ENCODE measurements around the gene DDX31.
A peak's percentile ranks its signal among the peaks of the same experiment; 100 is the strongest.
"Not testable (repeated sequence)": the region's sequence is repeated elsewhere in the genome, so short reads cannot be mapped to it uniquely, and the experiment has no call there.

The DDX31 gene

DNA sequence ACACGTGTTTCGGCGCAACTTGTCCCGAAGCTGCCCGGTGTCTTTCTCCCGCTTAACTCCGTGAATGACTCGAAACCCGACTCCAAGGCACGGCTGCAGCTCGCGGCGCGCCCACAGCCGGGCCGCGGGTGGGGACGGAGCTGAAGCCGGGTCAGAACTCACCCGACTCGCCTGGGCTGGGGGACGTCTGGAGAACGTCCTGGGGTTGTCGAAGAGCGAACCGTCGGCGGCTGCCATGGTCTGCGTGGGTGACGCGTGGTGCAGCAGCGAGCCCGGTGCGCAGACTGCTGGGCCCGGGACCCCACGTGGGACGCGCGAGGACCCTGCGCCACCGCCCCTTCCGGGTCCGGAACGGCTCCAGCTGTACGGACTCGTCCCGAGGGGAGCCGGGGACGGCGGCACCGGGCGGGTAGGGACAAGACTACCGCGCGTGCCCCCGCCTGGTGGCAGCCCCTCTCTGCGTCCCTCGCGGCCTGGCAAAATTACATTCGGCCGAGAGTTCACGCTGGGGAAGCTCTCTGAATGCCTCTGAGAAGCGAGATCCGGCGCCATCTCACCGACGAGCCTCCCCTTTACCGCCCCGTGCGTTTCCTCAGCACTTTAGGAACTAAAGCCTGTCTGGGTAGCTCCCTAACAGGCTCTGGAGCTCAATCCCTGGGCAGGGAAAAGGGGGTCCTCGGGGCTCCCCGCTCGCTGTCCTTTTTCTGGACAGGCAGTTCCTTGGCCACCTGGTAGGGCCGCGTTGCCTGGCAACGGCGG, at the start of gene DDX31:
Gene DDX31 (minus strand): TSS at position 286 of the 759 bp plus-strand sequence. CDS start 49 bp downstream, at position 237.
- peak; percentile 88 for DNase-seq

DNA sequence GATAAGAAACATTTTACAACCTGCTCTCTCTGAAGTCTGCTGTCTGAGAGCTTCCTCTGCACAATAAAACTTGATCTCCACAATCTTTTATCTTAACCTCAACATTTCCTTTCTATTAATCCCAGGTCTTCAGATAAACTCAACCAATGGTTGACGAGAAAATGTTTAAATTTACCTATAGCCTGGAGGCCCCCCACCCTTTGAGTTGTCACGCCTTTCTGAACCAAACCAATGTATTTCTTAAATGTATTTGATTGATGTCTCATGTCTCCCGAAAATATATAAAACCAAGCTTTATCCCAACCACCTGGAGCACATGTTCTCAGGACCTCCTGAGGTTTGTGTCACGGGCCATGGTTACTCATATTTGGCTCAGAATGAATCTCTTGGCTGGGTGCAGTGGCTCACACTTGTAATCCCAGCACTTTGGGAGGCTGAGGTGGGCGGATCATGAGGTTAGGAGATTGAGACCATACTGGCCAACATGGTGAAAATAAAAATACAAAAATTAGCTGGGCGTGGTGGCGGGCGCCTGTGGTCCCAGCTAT, 48.7 kb upstream of the DDX31 start:
- DNase-seq = not testable (repeated sequence)

GRCh38 chr9:132717326-132717945, 47.7 kb upstream of the DDX31 start:
- DNase-seq = no peak

GRCh38 chr9:132716007-132716406, 46.2 kb upstream of the DDX31 start:
- DNase-seq = no peak

DNA sequence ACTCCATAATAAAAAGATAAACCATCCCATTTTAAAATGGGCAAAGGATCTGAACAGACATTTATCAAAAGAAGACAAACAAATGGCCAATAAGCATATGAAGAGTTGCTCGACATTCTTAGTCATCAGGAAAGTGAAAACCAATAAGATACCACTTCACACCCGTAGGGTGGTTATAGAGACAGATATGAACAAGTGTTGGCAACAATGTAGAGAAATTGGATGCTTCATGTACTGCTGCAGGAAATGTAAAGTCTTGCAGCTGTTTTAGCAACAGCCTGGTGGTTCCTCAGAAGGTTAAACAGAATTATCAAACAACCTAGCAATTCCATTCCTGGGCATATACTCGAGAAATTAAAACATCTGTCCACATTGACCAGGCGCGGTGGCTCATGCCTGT, 43.0 kb upstream of the DDX31 start:
- DNase-seq = no peak

GRCh38 chr9:132711846-132712245, 42.1 kb upstream of the DDX31 start:
- no peak for DNase-seq

DNA sequence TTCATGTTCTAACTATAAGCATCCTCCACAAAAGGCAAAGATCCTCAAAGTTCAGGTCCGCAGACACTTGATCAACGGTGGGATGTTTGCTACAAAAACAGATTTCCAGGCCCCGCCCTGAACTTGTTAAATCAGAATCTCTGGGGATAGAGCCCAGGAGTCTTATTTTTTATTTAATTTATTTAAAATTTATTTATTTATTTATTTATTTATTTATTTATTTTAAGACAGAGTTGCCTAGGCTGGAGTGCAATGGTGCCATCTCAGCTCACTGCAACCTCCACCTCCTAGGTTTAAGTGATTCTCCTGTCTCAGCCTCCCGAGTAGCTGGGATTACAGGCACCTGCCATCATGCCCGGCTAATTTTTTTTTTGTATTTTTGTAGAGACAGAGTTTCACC, 41.4 kb upstream of the DDX31 start:
- DNase-seq = not testable (repeated sequence)

- DNase-seq = no peak
Measured at GRCh38 chr9:132710333-132710732, 40.5 kb upstream of the DDX31 start.

- DNase-seq = no peak
Measured at GRCh38 chr9:132708769-132709430, 39.1 kb upstream of the DDX31 start.

GRCh38 chr9:132708239-132708638, 38.5 kb upstream of the DDX31 start:
- no peak for DNase-seq

GRCh38 chr9:132703336-132703735, 33.6 kb upstream of the DDX31 start:
- DNase-seq = no peak

- no peak for DNase-seq
Measured at GRCh38 chr9:132702254-132702653, 32.5 kb upstream of the DDX31 start.

DNA sequence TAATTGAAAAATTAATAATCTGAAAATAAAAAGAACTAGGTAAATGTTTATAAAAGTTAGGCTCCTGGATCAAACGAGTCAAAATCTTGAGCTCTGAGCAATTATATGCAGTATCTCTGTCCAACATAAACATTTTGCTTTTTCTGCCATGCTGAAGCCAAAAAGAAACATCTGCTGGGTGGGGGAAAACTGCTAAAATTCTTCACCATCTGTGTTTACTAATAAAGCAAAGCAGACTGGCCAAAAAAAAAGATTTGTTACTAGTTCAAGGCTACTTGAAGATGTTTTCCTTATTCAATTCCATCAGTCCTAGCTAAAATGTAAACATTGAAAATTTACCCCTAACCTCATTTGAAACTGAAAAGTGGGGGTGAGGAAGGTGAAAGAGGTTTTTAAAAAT, 30.2 kb upstream of the DDX31 start:
- no peak for DNase-seq

GRCh38 chr9:132698989-132699388, 29.2 kb upstream of the DDX31 start:
- DNase-seq = no peak

DNA sequence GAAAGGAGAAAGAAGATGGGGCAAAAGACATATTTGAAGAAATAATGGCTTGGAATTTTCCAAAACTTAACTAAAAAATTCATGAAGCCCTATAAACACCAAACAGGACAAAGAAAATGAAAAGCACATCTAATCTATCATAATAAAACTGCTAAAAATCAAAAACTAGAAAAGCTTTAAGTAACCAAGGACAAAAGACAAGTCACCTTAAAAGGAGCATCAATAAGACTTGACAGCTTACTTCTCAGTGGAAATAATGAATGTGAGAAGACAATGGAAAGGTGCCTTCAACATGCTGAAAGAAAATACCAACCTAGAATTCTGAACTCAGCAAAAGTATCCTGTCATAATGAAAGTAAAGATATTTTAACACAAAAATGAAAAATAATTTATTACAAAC, 27.4 kb upstream of the DDX31 start:
- DNase-seq = no peak

GRCh38 chr9:132694144-132694543, 24.4 kb upstream of the DDX31 start:
- no peak for DNase-seq

- DNase-seq = no peak
Measured at GRCh38 chr9:132690696-132691095, 20.9 kb upstream of the DDX31 start.

DNA sequence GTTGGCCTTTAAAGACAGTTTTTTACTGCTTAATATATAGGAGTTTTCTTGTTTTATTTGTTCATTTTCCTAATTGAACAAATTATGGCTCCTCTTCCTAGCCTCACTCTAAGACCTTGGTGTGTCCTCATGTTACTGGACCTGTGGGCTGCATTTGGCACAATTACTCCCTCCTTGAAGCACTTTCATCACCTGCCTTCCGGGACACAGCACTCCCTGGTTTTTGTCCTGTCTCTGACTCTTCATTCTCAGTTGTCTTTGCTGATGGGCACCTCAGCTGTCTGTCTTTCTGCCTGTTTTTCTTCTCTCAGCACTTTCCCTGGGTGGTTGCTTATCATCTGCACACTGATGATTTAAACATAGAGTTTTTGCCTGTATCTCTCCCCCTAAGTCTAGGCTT, 14.1 kb upstream of the DDX31 start:
- DNase-seq = no peak

DNA sequence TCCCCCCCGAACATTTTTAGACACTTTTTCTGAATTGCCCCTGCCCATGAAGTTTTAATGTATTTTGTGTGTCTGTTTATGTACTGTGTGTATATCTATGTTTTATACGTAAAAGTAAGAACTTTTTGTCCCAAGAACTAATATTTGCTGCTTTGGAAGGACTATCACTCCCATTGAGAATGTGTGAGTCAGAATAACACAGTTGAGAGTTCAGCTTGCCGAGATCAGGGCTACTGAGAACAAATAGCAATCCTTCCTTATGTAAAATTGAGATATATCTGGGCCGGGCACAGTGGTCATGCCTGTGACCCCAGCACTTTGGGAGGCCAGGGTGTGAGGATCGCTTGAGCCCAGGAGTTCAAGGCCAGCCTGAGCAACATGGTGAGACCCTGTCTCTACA, 11.8 kb upstream of the DDX31 start:
- DNase-seq = no peak

DNA sequence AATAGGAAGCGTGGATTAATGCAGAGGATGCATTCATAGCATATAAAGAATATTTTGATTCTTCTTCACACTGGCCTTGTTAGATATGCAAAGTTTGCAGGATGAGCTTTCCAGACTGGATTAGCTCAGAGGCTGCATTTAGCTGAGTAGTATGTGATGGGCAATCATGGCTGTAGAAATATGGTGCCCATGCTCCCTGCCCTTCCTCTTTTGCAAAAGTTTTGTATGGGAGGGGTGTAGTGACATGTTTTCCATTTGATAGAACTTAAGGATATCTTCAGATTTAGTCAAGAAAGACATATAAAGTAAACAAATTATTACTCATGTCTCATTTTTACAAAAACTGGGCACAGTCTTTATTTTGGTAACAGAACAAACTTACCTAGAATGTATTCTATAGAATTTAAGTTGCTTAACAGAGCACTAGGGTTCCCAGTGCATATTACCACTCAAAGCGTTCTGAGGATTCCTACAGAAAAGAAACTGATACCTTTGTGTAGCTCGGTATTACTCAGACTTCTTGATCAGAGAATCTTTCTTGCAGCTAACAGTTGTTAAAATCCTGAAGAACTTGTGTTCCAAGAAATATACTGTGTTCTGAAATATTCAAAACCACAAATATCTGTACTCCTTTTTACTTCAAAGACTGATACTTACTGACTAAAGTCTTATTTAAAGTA, 10.3 kb upstream of the DDX31 start:
- no peak for DNase-seq

GRCh38 chr9:132677976-132678375, 8.2 kb upstream of the DDX31 start:
- DNase-seq = no peak

- DNase-seq = no peak
Measured at GRCh38 chr9:132674485-132674884, 4.7 kb upstream of the DDX31 start.

- no peak for DNase-seq
Measured at GRCh38 chr9:132673355-132673754, 3.6 kb upstream of the DDX31 start.

- no peak for DNase-seq
Measured at GRCh38 chr9:132672413-132672690, 2.6 kb upstream of the DDX31 start.

Measured in stimulated activated CD4-positive, alpha-beta T cell treated with anti-CD3 and anti-CD28 coated beads, Interleukin-2, amount 100 ng/mL, for 24 hours (primary cell).